Stomach smooth muscle (tissue), 2 donors: ENCODE data around the gene LBX2.

Source experiments
- H3K27ac ChIP-seq: one replicate; pipeline ENCODE4 v1.7.0; 2013; ENCODE audit warnings: mild to moderate bottlenecking, low read length, inconsistent platforms
- H3K27me3 ChIP-seq, 2 donors: one replicate each; pipeline ENCODE4 v1.7.0; 2013; ENCODE audit warnings: low read length in 2 of 2; ENCODE audit not compliant: insufficient read depth in 2 of 2, control insufficient read depth in 1 of 2
- H3K36me3 ChIP-seq, 2 donors: one replicate each; pipeline ENCODE4 v1.7.0; 2013; ENCODE audit warnings: low read length in 2 of 2; ENCODE audit not compliant: control insufficient read depth in 2 of 2, insufficient read depth in 2 of 2
- H3K4me1 ChIP-seq: one replicate; pipeline ENCODE4 v1.7.0; 2013; ENCODE audit warnings: low read length; ENCODE audit not compliant: control insufficient read depth, insufficient read depth
- H3K4me3 ChIP-seq, 2 donors: one replicate each; pipeline ENCODE4 v1.7.0; 2013; ENCODE audit warnings: low read length in 2 of 2
- H3K9ac ChIP-seq, 2 donors: one replicate each; pipeline ENCODE4 v1.7.0; 2013; ENCODE audit warnings: low read length in 2 of 2, mild to moderate bottlenecking in 1 of 2
- H3K9me3 ChIP-seq, 2 donors: one replicate each; pipeline ENCODE4 v1.7.0; 2013; ENCODE audit warnings: low read length in 2 of 2; ENCODE audit not compliant: control insufficient read depth in 2 of 2
- donor health status: healthy.
- donor health status: Pancreatic carcinoma.

Gene LBX2

GRCh38 chr2:74534411-74534810 is 35.0 kb upstream of the LBX2 start:
- Histone ChIP-seq H3K4me3 (no peak overlapping the region), H3K9ac (no peak overlapping the region), H3K9me3 (no peaks in the 10 kb centered on the region), H3K36me3 (peaks cover 6 to 19% of the 10 kb centered on the region in 2 donors), H3K4me1 (peaks cover 13% of the 10 kb centered on the region), H3K27ac (no peak overlapping the region), H3K27me3 (peaks cover 0 to 3% of the 10 kb centered on the region in 2 donors)

GRCh38 chr2:74533464-74533863 is 34.1 kb upstream of the LBX2 start:
- Histone ChIP-seq H3K4me1 (peaks cover 23% of the 10 kb centered on the region), H3K4me3 (no peak overlapping the region), H3K9me3 (no peaks in the 10 kb centered on the region), H3K9ac (no peak overlapping the region), H3K27ac (no peak overlapping the region), H3K27me3 (peaks cover 0 to 2% of the 10 kb centered on the region in 2 donors), H3K36me3 (peaks cover 6 to 19% of the 10 kb centered on the region in 2 donors)

GRCh38 chr2:74532222-74532621 is 32.8 kb upstream of the LBX2 start:
- Histone ChIP-seq H3K9me3 (no peaks in the 10 kb centered on the region), H3K9ac (peak overlapping the region in 1 of 2 donors; percentile 18), H3K4me1 (peaks cover 31% of the 10 kb centered on the region), H3K27me3 (no peaks in the 10 kb centered on the region), H3K27ac (no peak overlapping the region), H3K4me3 (no peak overlapping the region), H3K36me3 (peaks cover 10 to 27% of the 10 kb centered on the region in 2 donors)

GRCh38 chr2:74531666-74532065 is 32.3 kb upstream of the LBX2 start:
- Histone ChIP-seq H3K27me3 (no peaks in the 10 kb centered on the region), H3K36me3 (peaks cover 14 to 32% of the 10 kb centered on the region in 2 donors), H3K4me1 (peaks cover 31% of the 10 kb centered on the region), H3K27ac (no peak overlapping the region), H3K4me3 (no peak overlapping the region), H3K9me3 (no peaks in the 10 kb centered on the region), H3K9ac (peak overlapping the region in 1 of 2 donors; percentile 18)

- peaks cover 25 to 41% of the 10 kb centered on the region in 2 donors for H3K36me3 ChIP-seq
- H3K4me1 ChIP-seq = peaks cover 31% of the 10 kb centered on the region
- peak overlapping the region; percentile 77 for H3K27ac ChIP-seq
- H3K9ac ChIP-seq = peak overlapping the region; percentile 72 to 80
- peak overlapping the region; percentile 79 to 99 for H3K4me3 ChIP-seq
- no peaks in the 10 kb centered on the region for H3K9me3 ChIP-seq
- no peaks in the 10 kb centered on the region for H3K27me3 ChIP-seq
Measured at GRCh38 chr2:74530239-74531187, 31.1 kb upstream of the LBX2 start.

- no peaks in the 10 kb centered on the region for H3K9me3 ChIP-seq
- H3K9ac ChIP-seq = peak within 1 kb of the TSS; percentile 79 to 91
- H3K27ac ChIP-seq = peak within 1 kb of the TSS; percentile 77
- no peaks in the 10 kb centered on the region for H3K27me3 ChIP-seq
- H3K4me3 ChIP-seq = peak within 1 kb of the TSS; percentile 79 to 99
- H3K36me3 ChIP-seq = peaks cover 25 to 41% of the 10 kb centered on the region in 2 donors
- peaks cover 31% of the 10 kb centered on the region for H3K4me1 ChIP-seq
Measured at GRCh38 chr2:74529357-74530238, 30.2 kb upstream of the LBX2 start, which contains the start of the genes AUP1 and HTRA2. Gene AUP1, minus strand, starts transcription at chr2:74529706. Its CDS starts 77 bp downstream, at chr2:74529629. Gene HTRA2, plus strand, starts transcription at chr2:74529933. Its CDS starts 74 bp downstream, at chr2:74530007.

- Histone ChIP-seq H3K4me3 (peak overlapping the region; percentile 74 to 99), H3K36me3 (peaks cover 25 to 38% of the 10 kb centered on the region in 2 donors), H3K27ac (peak overlapping the region; percentile 77), H3K27me3 (no peaks in the 10 kb centered on the region), H3K9ac (peak overlapping the region; percentile 79 to 91), H3K9me3 (no peaks in the 10 kb centered on the region), H3K4me1 (peaks cover 31% of the 10 kb centered on the region)
Measured at GRCh38 chr2:74528600-74529356, 29.4 kb upstream of the LBX2 start.

GRCh38 chr2:74527741-74528140 is 28.3 kb upstream of the LBX2 start:
- H3K36me3 ChIP-seq = peaks cover 25 to 33% of the 10 kb centered on the region in 2 donors
- H3K4me3 ChIP-seq = no peak overlapping the region

GRCh38 chr2:74526649-74527230 is 27.3 kb upstream of the LBX2 start:
- peaks cover 19 to 25% of the 10 kb centered on the region in 2 donors for H3K36me3 ChIP-seq
- H3K9ac ChIP-seq = no peak overlapping the region
- no peaks in the 10 kb centered on the region for H3K9me3 ChIP-seq
- no peak overlapping the region for H3K4me3 ChIP-seq
- no peak overlapping the region for H3K27ac ChIP-seq
- peaks cover 30% of the 10 kb centered on the region for H3K4me1 ChIP-seq
- H3K27me3 ChIP-seq = no peaks in the 10 kb centered on the region

More at GRCh38 chr2:74527741-74528140, 28.3 kb upstream of the LBX2 start:
- Histone ChIP-seq H3K4me1 (peaks cover 31% of the 10 kb centered on the region), H3K27ac (no peak overlapping the region), H3K27me3 (no peaks in the 10 kb centered on the region), H3K9me3 (no peaks in the 10 kb centered on the region), H3K9ac (no peak overlapping the region)
